Lung microvascular endothelial cell (primary cell): ENCODE data around the gene RFX3. TPM values are rescaled to one million over a fixed set of nuclear protein-coding genes. Genes with fewer than 3 reads are reported as not detected.

ENCODE experiments used
- DNase-seq, 2 donors: peaks; one replicate each; pipeline versions ENCODE4 v3.0.0 to v3.0.0-alpha.2; 2010; ENCODE audit warnings: low read depth in 2 of 2
- total RNA-seq: library from RNA; depleted of rRNA; stranded (reverse); fragments of >200 nt; gene quantifications from 2 replicates; pipeline ENCODE4 v1.2.1, GENCODE V29; 2014

The RFX3 gene
- total RNA-seq, 1 donor from 2014 or later: 3.2 TPM

GRCh38 chr9:3237121-3237520 is 288.7 kb downstream of the RFX3 start:
- DNase-seq: no peak

DNA sequence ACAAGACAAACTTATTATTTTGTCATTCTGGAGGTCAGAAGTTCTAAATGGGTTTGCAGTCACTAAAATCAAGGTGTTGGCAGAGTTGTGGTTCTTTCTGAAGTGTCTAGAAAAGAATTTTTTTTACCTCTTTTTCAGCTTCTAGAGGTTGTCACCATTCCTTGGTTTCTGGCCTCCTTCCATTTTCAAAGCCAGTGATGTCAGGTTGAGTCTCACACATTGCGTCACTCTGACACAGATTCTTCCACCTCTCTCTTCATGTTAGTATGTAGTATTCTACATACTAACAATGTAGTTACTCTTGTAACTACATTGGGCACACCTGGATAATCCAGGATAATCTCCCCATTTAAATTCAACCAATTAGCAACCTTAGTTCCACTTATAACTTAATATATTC is 290.3 kb downstream of the RFX3 start:
- DNase-seq: no peak

GRCh38 chr9:3224931-3225330 is 300.9 kb downstream of the RFX3 start:
- peak in 1 of 2 donors; percentile 84 for DNase-seq

DNA sequence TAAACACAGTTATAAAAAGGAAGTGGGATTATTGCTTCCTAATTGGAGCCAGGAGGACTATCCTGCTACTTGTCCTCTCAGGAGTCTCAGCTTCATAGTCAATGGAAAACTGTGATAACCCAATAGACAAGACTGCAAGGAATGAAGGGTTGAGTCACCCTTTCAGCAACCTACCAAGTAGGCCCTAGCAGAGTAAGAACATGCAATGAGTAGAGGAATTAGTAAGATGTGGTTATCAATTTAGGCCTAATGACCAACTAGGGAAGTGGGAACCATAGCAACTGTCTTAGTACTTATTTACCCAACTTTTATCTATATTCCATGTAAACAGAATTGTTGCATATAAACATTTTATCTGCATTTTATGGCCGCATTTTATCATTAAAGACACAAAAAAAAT is 310.1 kb downstream of the RFX3 start:
- DNase-seq: no peak

- no peak for DNase-seq
Observed at GRCh38 chr9:3214741-3215140, 311.1 kb downstream of the RFX3 start.

GRCh38 chr9:3205421-3206095 is 320.2 kb downstream of the RFX3 start:
- DNase-seq: peak in 1 of 2 donors; percentile 7

DNA sequence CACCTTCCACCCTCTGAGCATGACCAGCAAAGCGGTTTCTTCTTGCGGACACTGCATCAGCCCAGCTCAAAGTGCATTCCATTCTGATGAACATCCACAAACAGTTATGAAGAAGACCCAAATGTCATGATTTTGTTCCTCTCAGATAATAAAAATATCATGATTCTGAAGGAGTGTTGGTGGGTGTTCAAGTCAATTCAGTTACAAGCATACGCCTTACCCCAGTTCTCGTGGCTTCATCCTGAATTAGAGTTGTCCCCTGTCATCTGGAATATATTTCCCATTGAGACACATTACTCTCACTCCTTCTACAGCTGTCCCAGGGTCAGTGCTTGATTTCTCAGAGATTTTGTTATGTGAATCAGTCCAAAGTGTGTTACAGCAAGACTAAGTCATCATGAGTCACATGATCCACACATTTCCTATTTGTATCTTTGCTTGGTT is 325.4 kb downstream of the RFX3 start:
- peak in 1 of 2 donors; percentile 40 for DNase-seq

GRCh38 chr9:3193791-3194190 is 332.0 kb downstream of the RFX3 start:
- no peak for DNase-seq

DNA sequence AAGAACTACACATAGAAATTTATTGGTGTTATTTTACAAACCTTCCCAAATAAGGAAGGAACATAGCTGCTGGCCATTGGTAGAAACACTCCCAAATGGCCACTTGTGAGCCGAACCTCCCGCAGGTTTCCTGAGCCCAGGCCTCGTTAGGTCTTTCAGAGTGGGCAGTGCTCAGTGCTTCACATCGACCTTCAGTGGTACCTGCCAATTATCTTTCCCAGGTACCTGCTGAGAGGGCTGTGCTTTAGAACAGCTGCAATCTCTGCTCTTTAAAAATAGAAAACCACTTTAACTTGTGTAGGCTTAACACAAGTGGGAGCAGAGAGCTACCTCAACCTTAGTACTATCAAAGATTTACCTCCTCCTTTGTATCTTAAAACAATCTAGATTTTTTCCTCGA is 334.1 kb downstream of the RFX3 start:
- no peak for DNase-seq

DNA sequence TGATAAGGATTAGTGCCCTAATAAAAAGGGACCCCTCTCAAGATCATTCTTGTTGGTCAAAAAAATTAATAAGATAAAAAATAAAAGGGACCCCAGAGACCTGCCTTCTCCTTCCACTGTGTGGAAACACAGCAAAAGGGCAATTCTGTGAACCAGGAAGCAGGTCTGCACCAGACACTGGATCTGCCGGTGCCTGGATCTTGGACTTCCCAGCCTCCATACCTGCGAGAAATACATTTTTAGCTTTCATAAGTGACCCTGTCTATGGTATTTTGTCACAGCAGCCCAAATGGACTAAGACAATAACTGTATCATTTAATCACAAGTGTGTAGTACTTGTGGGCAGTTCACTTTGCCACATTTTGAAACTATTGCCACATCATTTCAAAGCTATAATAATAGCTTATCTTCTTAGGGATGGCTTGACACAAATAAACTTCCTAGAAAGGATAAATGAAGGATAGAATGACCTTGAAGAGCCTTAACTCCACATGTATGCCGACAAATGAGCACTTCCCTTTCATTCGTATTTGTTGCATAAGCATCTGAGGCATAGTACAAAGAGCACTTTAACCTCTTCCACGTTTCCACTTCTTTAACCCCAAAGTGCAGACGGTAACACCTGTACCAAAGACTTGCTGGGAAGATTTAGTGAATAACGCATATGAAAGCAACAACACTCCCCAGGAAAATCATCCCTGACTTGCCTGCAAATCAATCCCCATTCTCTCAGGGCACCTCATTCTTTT is 336.5 kb downstream of the RFX3 start:
- DNase-seq: no peak

- DNase-seq: no peak
Observed at GRCh38 chr9:3186751-3187150, 339.1 kb downstream of the RFX3 start.

GRCh38 chr9:3181049-3181953 is 344.5 kb downstream of the RFX3 start:
- DNase-seq: peak in 1 of 2 donors; percentile 44

DNA sequence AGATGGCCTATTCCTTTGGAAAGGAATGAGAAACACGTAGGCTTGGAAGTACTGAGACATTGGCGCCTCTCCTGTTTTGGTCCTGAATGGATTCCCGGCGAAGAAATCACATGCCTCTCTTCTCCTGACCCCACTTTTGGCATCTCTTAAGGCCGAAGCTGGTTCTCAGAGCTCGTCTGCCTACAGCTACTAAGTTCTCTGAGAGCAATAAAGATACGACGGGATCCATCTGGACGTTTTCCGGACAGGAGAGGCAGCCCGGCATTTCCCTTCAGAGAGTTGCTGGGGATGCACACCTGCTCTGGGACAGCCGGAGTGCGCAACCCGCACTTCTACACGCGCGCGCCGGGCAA is 345.1 kb downstream of the RFX3 start:
- no peak for DNase-seq

DNA sequence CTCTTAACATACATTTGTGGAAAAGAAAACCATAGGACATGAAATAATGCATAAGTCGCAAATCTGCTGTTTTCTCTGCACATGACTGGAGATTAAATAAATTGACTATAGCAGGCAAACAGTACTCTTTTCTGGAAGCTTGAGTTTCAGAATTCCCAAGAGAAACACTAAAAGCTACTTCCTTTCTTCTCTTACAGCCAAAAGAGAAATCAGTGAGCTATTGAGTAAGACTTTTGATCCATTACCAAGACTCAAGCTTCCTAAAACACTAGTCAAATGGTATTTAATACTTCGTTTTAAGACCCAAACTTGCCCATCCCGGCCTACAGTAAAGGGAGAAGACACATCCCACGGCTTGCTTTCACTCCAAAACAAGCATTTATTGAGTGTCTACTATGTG is 346.1 kb downstream of the RFX3 start:
- no peak for DNase-seq

GRCh38 chr9:3177936-3178335 is 347.9 kb downstream of the RFX3 start:
- DNase-seq: no peak

- DNase-seq: no peak
Observed at GRCh38 chr9:3177146-3177761, 348.5 kb downstream of the RFX3 start.

DNA sequence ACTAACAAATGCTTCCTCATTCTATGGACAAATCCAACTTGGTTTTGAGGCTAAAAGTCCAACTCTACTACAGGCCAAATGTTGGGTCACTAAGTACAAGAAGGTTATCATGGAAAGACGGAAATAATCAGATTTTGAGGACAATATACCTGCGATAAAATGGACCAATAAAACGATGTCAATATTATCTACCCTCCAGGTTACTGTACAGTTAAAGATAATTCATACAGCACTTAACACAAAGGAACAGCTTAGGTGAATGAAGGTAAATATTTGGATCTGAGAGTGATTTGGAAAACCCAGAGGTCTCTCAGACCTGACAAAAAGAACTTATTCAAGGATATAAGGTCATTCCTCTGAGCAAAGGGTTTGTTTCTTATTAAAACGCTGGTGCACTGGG is 352.4 kb downstream of the RFX3 start:
- no peak for DNase-seq

- DNase-seq: no peak
Observed at GRCh38 chr9:3170819-3171218, 355.0 kb downstream of the RFX3 start.
